ENCODE data around the gene CASZ1. TPM values are rescaled to one million over a fixed set of nuclear protein-coding genes. Genes with fewer than 3 reads are reported as not detected.

The CASZ1 gene
- total and polyA plus RNA-seq, 2 experiments from 2014 or later: 6.2 to 6.7 TPM

- no peak overlapping the region for H3K4me3 ChIP-seq
- H3K4me2 ChIP-seq: no peak overlapping the region
- DNase-seq (ENCODE audit: low spot score): no peak
- H3K9me3 Mint-ChIP-seq: peaks cover 17% of the 10 kb centered on the region; the same call in 2 of the 3 replicates
- no peak overlapping the region for H3K27ac ChIP-seq (ENCODE audit: low read depth)
- H4K20me1 ChIP-seq (replicated peaks; ENCODE audit: insufficient read depth): no peaks in the 10 kb centered on the region
- no peaks in the 10 kb centered on the region for H3K79me2 ChIP-seq (replicated peaks; ENCODE audit: insufficient read depth)
- no peaks in the 10 kb centered on the region for H3K9me2 ChIP-seq (ENCODE audit: insufficient read depth)
- no peak overlapping the region for H2AFZ ChIP-seq
- H3F3A ChIP-seq (replicated peaks; ENCODE audit: low read depth): peaks cover 3% of the 10 kb centered on the region; the same call in 1 of the 2 replicates
- H3K27me3 ChIP-seq (ENCODE audit: insufficient read depth): no peaks in the 10 kb centered on the region
- no peak overlapping the region for H3K4me3 Mint-ChIP-seq
- peaks cover 14% of the 10 kb centered on the region for H3K4me1 Mint-ChIP-seq
- H3K36me3 Mint-ChIP-seq (ENCODE audit: low read depth): peaks cover 8% of the 10 kb centered on the region
- H3K4me1 ChIP-seq (ENCODE audit: insufficient read depth): peaks cover 15% of the 10 kb centered on the region
- no peak for TF ChIP-seq NANOG (IDR thresholded peaks at IDR 0.05; ENCODE audit: borderline replicate concordance)
- TF ChIP-seq ZNF114 (CRISPR knock-in tag; IDR thresholded peaks at IDR 0.05): no peak
- TF ChIP-seq CTCF (conservative IDR thresholded peaks at IDR 0.05; ENCODE audit: low read depth in 2 of 2): no peak
- TF ChIP-seq CREB1 (CRISPR knock-in tag; IDR thresholded peaks at IDR 0.05; ENCODE audit: low read depth): no peak
- no peak for TF ChIP-seq EZH2 (IDR thresholded peaks at IDR 0.05; ENCODE audit: low read depth, unreplicated experiment)
- no peak for TF ChIP-seq POLR2AphosphoS5 (IDR thresholded peaks at IDR 0.05; ENCODE audit: low read depth)
- TF ChIP-seq, protein P1, sequence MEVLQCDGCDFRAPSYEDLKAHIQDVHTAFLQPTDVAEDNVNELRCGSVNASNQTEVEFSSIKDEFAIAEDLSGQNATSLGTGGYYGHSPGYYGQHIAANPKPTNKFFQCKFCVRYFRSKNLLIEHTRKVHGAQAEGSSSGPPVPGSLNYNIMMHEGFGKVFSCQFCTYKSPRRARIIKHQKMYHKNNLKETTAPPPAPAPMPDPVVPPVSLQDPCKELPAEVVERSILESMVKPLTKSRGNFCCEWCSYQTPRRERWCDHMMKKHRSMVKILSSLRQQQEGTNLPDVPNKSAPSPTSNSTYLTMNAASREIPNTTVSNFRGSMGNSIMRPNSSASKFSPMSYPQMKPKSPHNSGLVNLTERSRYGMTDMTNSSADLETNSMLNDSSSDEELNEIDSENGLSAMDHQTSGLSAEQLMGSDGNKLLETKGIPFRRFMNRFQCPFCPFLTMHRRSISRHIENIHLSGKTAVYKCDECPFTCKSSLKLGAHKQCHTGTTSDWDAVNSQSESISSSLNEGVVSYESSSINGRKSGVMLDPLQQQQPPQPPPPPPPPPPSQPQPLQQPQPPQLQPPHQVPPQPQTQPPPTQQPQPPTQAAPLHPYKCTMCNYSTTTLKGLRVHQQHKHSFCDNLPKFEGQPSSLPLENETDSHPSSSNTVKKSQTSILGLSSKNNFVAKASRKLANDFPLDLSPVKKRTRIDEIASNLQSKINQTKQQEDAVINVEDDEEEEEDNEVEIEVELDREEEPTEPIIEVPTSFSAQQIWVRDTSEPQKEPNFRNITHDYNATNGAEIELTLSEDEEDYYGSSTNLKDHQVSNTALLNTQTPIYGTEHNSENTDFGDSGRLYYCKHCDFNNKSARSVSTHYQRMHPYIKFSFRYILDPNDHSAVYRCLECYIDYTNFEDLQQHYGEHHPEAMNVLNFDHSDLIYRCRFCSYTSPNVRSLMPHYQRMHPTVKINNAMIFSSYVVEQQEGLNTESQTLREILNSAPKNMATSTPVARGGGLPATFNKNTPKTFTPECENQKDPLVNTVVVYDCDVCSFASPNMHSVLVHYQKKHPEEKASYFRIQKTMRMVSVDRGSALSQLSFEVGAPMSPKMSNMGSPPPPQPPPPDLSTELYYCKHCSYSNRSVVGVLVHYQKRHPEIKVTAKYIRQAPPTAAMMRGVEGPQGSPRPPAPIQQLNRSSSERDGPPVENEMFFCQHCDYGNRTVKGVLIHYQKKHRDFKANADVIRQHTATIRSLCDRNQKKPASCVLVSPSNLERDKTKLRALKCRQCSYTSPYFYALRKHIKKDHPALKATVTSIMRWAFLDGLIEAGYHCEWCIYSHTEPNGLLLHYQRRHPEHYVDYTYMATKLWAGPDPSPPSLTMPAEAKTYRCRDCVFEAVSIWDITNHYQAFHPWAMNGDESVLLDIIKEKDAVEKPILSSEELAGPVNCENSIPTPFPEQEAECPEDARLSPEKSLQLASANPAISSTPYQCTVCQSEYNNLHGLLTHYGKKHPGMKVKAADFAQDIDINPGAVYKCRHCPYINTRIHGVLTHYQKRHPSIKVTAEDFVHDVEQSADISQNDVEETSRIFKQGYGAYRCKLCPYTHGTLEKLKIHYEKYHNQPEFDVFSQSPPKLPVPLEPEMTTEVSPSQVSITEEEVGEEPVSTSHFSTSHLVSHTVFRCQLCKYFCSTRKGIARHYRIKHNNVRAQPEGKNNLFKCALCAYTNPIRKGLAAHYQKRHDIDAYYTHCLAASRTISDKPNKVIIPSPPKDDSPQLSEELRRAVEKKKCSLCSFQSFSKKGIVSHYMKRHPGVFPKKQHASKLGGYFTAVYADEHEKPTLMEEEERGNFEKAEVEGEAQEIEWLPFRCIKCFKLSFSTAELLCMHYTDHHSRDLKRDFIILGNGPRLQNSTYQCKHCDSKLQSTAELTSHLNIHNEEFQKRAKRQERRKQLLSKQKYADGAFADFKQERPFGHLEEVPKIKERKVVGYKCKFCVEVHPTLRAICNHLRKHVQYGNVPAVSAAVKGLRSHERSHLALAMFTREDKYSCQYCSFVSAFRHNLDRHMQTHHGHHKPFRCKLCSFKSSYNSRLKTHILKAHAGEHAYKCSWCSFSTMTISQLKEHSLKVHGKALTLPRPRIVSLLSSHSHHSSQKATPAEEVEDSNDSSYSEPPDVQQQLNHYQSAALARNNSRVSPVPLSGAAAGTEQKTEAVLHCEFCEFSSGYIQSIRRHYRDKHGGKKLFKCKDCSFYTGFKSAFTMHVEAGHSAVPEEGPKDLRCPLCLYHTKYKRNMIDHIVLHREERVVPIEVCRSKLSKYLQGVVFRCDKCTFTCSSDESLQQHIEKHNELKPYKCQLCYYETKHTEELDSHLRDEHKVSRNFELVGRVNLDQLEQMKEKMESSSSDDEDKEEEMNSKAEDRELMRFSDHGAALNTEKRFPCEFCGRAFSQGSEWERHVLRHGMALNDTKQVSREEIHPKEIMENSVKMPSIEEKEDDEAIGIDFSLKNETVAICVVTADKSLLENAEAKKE (CRISPR knock-in tag; IDR thresholded peaks at IDR 0.05): no peak
- no peak for TF ChIP-seq ZNF331 (CRISPR knock-in tag; IDR thresholded peaks at IDR 0.05; ENCODE audit: low read depth)
- no peak for TF ChIP-seq REST (IDR thresholded peaks at IDR 0.05; ENCODE audit: unreplicated experiment)
- no peak for TF ChIP-seq EZH2phosphoT487 (IDR thresholded peaks at IDR 0.05; ENCODE audit: unreplicated experiment)
- H3K36me3 ChIP-seq (ENCODE audit: insufficient read depth): no peaks in the 10 kb centered on the region
- no peak for ATAC-seq
- no peak overlapping the region for H3K27ac Mint-ChIP-seq
- H3K27me3 Mint-ChIP-seq (ENCODE audit: insufficient read depth, low read depth, poor library complexity): peaks cover 9% of the 10 kb centered on the region
Observed at GRCh38 chr1:10843697-10844096, 47.3 kb upstream of the CASZ1 start.
